ENCODE measurements around the gene RNF223. TPM values are rescaled to one million over a fixed set of nuclear protein-coding genes. Genes with fewer than 3 reads are reported as not detected.

The RNF223 gene
- total RNA-seq, 1 experiment from 2014 or later, result not detected

DNA sequence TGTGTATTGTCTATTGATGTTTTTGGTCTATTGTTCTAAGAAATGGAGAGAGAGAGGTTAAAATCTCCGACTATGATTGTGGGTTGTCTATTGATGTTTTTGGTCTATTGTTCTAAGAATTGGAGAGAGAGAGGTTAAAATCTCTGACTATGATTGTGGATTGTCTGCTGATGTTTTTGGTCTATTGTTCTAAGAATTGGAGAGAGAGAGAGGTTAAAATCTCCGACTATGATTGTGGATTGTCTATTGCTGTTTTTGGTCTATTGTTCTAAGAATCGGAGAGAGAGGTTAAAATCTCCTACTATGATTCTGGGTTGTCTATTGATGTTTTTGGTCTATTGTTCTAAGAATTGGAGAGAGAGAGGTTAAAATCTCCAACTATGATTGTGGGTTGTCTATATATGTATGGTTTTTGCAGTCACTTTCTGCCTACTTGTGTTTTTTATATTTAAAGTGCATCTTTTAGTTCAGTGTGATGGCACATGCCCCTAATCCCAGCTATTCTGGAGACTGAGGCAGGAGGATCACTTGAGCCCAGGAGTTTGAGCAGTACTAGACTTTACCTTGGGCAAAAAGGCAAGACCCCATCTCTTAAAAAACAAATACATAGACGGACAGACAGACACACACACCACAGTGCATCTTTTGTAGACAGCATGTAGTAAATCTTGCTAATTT is 25.5 kb upstream of the RNF223 start:
- ChIA-PET CTCF (no interaction called here), POLR2A (no interaction called here)
- DNase-seq (ENCODE audit: low spot score), result no peak
- Mint-ChIP-seq H3K4me3 (no peak overlapping the region), H3K9me3 (peaks cover 47% of the 10 kb centered on the region), H3K36me3 (peaks cover 29% of the 10 kb centered on the region), H3K4me1 (no peaks in the 10 kb centered on the region), H3K27ac (no peak overlapping the region), H3K27me3 (ENCODE audit: low read depth) (peaks cover 34% of the 10 kb centered on the region)
- no peak for TF ChIP-seq PRRX2 (CRISPR knock-in tag; IDR thresholded peaks at IDR 0.05)
- TF ChIP-seq ZNF232 (CRISPR knock-in tag; IDR thresholded peaks at IDR 0.05), result no peak
- no peak for TF ChIP-seq ZNF121 (CRISPR knock-in tag; IDR thresholded peaks at IDR 0.05)
- no peak for TF ChIP-seq TP53 (CRISPR knock-in tag; IDR thresholded peaks at IDR 0.05)
- TF ChIP-seq CREB1 (CRISPR knock-in tag; IDR thresholded peaks at IDR 0.05), result no peak
- no peak for TF ChIP-seq USF2 (CRISPR knock-in tag; IDR thresholded peaks at IDR 0.05)
- TF ChIP-seq SOX15 (CRISPR knock-in tag; IDR thresholded peaks at IDR 0.05), result no peak
- no peak for TF ChIP-seq TEAD1 (CRISPR knock-in tag; IDR thresholded peaks at IDR 0.05)
- TF ChIP-seq ELF4 (CRISPR knock-in tag; IDR thresholded peaks at IDR 0.05; ENCODE audit: low read depth), result no peak
- TF ChIP-seq, protein P1, sequence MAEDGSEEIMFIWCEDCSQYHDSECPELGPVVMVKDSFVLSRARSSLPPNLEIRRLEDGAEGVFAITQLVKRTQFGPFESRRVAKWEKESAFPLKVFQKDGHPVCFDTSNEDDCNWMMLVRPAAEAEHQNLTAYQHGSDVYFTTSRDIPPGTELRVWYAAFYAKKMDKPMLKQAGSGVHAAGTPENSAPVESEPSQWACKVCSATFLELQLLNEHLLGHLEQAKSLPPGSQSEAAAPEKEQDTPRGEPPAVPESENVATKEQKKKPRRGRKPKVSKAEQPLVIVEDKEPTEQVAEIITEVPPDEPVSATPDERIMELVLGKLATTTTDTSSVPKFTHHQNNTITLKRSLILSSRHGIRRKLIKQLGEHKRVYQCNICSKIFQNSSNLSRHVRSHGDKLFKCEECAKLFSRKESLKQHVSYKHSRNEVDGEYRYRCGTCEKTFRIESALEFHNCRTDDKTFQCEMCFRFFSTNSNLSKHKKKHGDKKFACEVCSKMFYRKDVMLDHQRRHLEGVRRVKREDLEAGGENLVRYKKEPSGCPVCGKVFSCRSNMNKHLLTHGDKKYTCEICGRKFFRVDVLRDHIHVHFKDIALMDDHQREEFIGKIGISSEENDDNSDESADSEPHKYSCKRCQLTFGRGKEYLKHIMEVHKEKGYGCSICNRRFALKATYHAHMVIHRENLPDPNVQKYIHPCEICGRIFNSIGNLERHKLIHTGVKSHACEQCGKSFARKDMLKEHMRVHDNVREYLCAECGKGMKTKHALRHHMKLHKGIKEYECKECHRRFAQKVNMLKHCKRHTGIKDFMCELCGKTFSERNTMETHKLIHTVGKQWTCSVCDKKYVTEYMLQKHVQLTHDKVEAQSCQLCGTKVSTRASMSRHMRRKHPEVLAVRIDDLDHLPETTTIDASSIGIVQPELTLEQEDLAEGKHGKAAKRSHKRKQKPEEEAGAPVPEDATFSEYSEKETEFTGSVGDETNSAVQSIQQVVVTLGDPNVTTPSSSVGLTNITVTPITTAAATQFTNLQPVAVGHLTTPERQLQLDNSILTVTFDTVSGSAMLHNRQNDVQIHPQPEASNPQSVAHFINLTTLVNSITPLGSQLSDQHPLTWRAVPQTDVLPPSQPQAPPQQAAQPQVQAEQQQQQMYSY (CRISPR knock-in tag; IDR thresholded peaks at IDR 0.05), result no peak
- no peak for TF ChIP-seq ZNF263 (CRISPR knock-in tag; IDR thresholded peaks at IDR 0.05; ENCODE audit: low read depth)
- no peak for TF ChIP-seq ZNF532 (CRISPR knock-in tag; IDR thresholded peaks at IDR 0.05; ENCODE audit: borderline replicate concordance)
- TF ChIP-seq, protein P2, sequence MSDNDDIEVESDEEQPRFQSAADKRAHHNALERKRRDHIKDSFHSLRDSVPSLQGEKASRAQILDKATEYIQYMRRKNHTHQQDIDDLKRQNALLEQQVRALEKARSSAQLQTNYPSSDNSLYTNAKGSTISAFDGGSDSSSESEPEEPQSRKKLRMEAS (CRISPR knock-in tag; IDR thresholded peaks at IDR 0.05), result no peak
- TF ChIP-seq, protein P3, sequence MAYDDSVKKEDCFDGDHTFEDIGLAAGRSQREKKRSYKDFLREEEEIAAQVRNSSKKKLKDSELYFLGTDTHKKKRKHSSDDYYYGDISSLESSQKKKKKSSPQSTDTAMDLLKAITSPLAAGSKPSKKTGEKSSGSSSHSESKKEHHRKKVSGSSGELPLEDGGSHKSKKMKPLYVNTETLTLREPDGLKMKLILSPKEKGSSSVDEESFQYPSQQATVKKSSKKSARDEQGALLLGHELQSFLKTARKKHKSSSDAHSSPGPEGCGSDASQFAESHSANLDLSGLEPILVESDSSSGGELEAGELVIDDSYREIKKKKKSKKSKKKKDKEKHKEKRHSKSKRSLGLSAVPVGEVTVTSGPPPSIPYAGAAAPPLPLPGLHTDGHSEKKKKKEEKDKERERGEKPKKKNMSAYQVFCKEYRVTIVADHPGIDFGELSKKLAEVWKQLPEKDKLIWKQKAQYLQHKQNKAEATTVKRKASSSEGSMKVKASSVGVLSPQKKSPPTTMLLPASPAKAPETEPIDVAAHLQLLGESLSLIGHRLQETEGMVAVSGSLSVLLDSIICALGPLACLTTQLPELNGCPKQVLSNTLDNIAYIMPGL (CRISPR knock-in tag; IDR thresholded peaks at IDR 0.05), result no peak
- TF ChIP-seq, protein P4, sequence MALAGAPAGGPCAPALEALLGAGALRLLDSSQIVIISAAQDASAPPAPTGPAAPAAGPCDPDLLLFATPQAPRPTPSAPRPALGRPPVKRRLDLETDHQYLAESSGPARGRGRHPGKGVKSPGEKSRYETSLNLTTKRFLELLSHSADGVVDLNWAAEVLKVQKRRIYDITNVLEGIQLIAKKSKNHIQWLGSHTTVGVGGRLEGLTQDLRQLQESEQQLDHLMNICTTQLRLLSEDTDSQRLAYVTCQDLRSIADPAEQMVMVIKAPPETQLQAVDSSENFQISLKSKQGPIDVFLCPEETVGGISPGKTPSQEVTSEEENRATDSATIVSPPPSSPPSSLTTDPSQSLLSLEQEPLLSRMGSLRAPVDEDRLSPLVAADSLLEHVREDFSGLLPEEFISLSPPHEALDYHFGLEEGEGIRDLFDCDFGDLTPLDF (CRISPR knock-in tag; IDR thresholded peaks at IDR 0.05), result no peak
- TF ChIP-seq NFYB (CRISPR knock-in tag; conservative IDR thresholded peaks at IDR 0.05; ENCODE audit: low read depth), result no peak
- TF ChIP-seq, protein P5, sequence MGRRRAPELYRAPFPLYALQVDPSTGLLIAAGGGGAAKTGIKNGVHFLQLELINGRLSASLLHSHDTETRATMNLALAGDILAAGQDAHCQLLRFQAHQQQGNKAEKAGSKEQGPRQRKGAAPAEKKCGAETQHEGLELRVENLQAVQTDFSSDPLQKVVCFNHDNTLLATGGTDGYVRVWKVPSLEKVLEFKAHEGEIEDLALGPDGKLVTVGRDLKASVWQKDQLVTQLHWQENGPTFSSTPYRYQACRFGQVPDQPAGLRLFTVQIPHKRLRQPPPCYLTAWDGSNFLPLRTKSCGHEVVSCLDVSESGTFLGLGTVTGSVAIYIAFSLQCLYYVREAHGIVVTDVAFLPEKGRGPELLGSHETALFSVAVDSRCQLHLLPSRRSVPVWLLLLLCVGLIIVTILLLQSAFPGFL (CRISPR knock-in tag; IDR thresholded peaks at IDR 0.05; ENCODE audit: borderline replicate concordance), result no peak
- no peak for TF ChIP-seq ZNF425 (CRISPR knock-in tag; conservative IDR thresholded peaks at IDR 0.05)
- ATAC-seq, result no peak
